Stimulated activated effector memory CD8-positive, alpha-beta T cell treated with anti-CD3 and anti-CD28 coated beads, Interleukin-12 subunit alpha, Interleukin-12 subunit beta, amount 100 ng/mL, for 72 hours (primary cell): ENCODE data around the gene GALR3.
"Not testable (repeated sequence)": the region's sequence is repeated elsewhere in the genome, so short reads cannot be mapped to it uniquely, and the experiment has no call there.

Source experiments
- ATAC-seq: fragments of 150-1000 bp; cut with Tn5 transposase; 2 replicates; pipeline ENCODE4 v1.10.0; 2021
- DNase-seq, 2 donors: peaks; one replicate each; pipeline ENCODE4 v3.0.0; 2021 to 2022; ENCODE audit warnings: low spot score in 2 of 2
- H3K27ac Mint-ChIP-seq: one replicate; pipeline ENCODE4 v1.8.0; 2022; ENCODE audit warnings: mild to moderate bottlenecking, mixed read lengths
- H3K36me3 Mint-ChIP-seq: one replicate; pipeline ENCODE4 v1.8.0; 2022; ENCODE audit warnings: mild to moderate bottlenecking, mixed read lengths
- H3K4me1 Mint-ChIP-seq: one replicate; pipeline ENCODE4 v1.8.0; 2022; ENCODE audit warnings: mixed read lengths
- H3K4me3 Mint-ChIP-seq: one replicate; pipeline ENCODE4 v1.8.0; 2022; ENCODE audit warnings: mild to moderate bottlenecking, mixed read lengths
- H3K9me3 Mint-ChIP-seq: one replicate; pipeline ENCODE4 v1.8.0; 2022; ENCODE audit warnings: mixed read lengths

GALR3 gene

GRCh38 chr22:37823134-37823985 is at the start of gene GALR3:
Gene GALR3, plus strand, starts transcription at chr22:37823382. Its CDS starts 25 bp downstream, at chr22:37823407.
- H3K4me1 Mint-ChIP-seq: peaks cover 13% of the 10 kb centered on the region
- H3K4me3 Mint-ChIP-seq: peak within 1 kb of the TSS; percentile 31
- H3K9me3 Mint-ChIP-seq: no peaks in the 10 kb centered on the region
- ATAC-seq (no peak), DNase-seq (no peak)
- H3K27ac Mint-ChIP-seq: no peak within 1 kb of the TSS
- no peaks in the 10 kb centered on the region for H3K36me3 Mint-ChIP-seq

DNA sequence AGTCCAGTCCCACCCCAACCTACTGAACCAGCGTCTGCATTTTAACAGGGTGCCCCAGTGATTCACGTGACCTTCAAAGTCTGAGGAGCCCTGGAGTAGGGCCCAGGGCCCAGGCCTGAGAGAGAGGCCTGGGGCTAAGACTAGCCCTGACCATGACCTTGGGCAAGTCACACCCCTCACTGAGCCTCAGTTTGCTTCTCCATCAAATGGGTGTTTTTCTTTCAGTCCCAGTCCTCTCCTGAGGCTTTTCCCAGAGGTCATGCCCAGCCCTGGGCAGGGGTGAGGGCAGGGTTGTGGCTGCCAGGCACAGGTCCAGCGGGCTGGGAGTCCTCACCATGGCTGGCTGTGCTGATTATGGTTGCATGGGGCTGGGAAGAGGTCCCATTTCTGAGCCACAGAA is 48.5 kb upstream of the GALR3 start:
- Mint-ChIP-seq H3K27ac (no peak overlapping the region), H3K4me3 (no peak overlapping the region), H3K4me1 (peaks cover 11% of the 10 kb centered on the region), H3K36me3 (peaks cover 30% of the 10 kb centered on the region), H3K9me3 (no peaks in the 10 kb centered on the region)
- DNase-seq (no peak), ATAC-seq (no peak)

GRCh38 chr22:37775785-37776638 is 47.2 kb upstream of the GALR3 start:
- no peak overlapping the region for H3K4me3 Mint-ChIP-seq
- H3K27ac Mint-ChIP-seq: peak overlapping the region; percentile 37
- H3K36me3 Mint-ChIP-seq: peaks cover 20% of the 10 kb centered on the region
- no peak for DNase-seq
- peak; percentile 49 for ATAC-seq
- peaks cover 11% of the 10 kb centered on the region for H3K4me1 Mint-ChIP-seq
- no peaks in the 10 kb centered on the region for H3K9me3 Mint-ChIP-seq

- peaks cover 19% of the 10 kb centered on the region for H3K36me3 Mint-ChIP-seq
- H3K4me1 Mint-ChIP-seq: peaks cover 11% of the 10 kb centered on the region
- no peak for ATAC-seq
- H3K9me3 Mint-ChIP-seq: no peaks in the 10 kb centered on the region
- no peak for DNase-seq
- H3K4me3 Mint-ChIP-seq: no peak overlapping the region
- H3K27ac Mint-ChIP-seq: no peak overlapping the region
Measured at GRCh38 chr22:37776639-37777005, 46.6 kb upstream of the GALR3 start.

GRCh38 chr22:37777122-37777687 is 46.0 kb upstream of the GALR3 start:
- no peak overlapping the region for H3K4me3 Mint-ChIP-seq

DNA sequence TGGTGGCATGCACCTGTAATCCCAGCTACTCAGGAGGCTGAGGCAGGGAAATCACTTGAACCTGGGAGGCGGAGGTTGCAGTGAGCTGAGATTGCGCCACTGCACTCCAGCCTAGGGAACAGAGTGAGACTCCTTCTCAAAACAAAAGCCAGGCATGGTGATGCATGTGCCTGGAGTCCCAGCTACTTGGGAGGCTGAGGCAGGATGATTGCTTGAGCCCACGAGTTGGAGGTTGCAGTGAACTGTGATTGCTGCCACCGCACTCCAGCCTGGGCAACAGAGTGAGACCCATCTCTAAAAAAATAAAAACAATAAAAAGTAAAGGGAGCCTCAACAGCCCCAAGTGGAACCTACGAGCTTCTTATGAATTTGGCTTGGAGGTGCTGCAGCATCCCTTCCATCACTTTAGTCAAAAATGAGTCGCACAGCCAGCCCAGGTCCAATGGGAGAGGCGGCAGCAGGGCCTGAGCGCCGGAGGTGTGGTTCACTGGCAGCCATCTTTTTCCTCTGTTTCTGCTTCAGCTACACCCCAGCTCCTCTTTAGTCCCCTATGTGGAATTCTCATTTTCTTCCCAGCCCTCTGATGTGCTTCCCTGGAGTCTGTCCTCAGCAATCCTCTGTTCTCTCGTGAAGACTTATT is 44.7 kb upstream of the GALR3 start:
- H3K4me3 Mint-ChIP-seq: no peak overlapping the region
- H3K27ac Mint-ChIP-seq: no peak overlapping the region
- H3K9me3 Mint-ChIP-seq: no peaks in the 10 kb centered on the region
- ATAC-seq (no peak), DNase-seq (no peak)
- peaks cover 11% of the 10 kb centered on the region for H3K4me1 Mint-ChIP-seq
- H3K36me3 Mint-ChIP-seq: peaks cover 10% of the 10 kb centered on the region

More at GRCh38 chr22:37777122-37777687, 46.0 kb upstream of the GALR3 start:
- Mint-ChIP-seq H3K9me3 (no peaks in the 10 kb centered on the region), H3K4me1 (peaks cover 11% of the 10 kb centered on the region), H3K27ac (no peak overlapping the region), H3K36me3 (peaks cover 19% of the 10 kb centered on the region)
- ATAC-seq: no peak
- no peak for DNase-seq

DNA sequence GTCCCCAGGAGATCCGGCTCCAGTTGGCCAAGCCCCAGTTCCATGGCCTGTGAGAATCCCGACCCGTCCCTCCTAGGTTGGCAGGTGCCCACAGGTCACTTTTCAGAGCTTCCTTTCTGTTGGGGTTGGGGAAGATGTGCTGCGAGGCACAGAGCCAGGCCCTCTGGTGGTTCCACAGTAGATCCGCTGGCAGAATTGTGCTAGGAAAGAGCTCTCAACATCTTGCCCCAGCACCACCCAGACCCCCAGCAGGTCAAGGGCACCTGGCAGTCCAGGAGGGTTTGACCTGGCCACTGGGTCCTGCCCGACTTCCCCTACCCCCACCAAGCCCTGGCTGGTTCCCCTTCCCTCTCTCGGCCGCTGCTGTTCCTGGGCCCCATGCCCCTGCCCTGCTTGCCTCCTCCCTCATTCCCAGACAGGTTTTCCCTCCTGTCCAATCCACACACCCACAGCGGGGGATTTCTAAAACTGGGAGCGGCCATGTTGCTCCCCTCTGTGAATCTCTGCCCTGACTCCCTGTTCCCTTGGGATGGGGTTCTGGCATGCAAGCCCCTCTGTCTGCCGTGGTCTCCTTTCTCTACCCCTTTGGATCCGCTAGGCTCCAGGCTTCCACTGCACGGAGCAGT is 41.6 kb upstream of the GALR3 start:
- Mint-ChIP-seq H3K4me1 (no peaks in the 10 kb centered on the region), H3K4me3 (no peak overlapping the region), H3K27ac (no peak overlapping the region), H3K36me3 (no peaks in the 10 kb centered on the region), H3K9me3 (no peaks in the 10 kb centered on the region)
- DNase-seq: no peak
- no peak for ATAC-seq

DNA sequence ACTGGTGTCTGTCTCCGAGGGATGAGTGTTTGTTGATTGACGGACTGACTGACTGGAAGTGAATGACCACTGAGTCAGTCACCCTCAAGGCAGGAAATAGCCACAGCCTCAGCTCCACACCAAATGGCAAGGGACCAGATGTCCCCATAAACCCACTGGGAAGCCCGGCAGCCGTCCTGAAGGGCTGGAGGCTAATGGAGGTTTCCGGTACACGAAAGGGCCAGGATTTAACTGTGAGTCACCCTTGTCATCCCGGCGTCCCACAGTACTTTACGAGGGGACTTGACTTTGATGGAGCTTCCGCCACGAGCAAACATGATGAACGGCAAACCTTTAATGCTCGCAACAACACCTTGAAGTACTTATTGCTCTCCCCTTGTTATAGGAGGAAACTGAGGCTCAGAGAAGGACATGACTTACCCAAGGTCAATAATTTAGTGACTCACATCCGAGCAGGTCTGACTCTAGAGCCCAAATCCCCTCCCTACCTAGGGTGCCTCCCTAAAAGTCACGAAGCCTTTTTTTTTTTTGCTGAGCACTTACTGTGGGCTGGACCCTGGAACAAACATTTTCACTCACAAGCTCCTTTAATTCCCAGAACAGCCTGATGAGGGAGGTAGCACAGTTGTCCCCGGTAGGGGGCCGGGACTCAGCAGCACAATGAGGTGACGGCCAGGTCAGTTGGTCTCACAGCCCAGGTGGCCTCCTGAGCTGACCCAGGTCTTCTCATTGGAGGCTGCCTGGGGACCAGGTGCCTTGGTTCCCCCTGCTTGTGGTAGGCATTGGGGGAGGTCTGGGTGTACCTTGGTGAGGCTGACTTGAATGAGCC is 40.6 kb upstream of the GALR3 start:
- H3K4me3 Mint-ChIP-seq: no peak overlapping the region
- DNase-seq (no peak), ATAC-seq (no peak)
- no peaks in the 10 kb centered on the region for H3K4me1 Mint-ChIP-seq
- no peak overlapping the region for H3K27ac Mint-ChIP-seq
- H3K36me3 Mint-ChIP-seq: no peaks in the 10 kb centered on the region
- no peaks in the 10 kb centered on the region for H3K9me3 Mint-ChIP-seq

- no peak overlapping the region for H3K27ac Mint-ChIP-seq
- peak; percentile 13 for ATAC-seq
Measured at GRCh38 chr22:37784829-37785495, 38.2 kb upstream of the GALR3 start.

GRCh38 chr22:37790234-37790633 is 32.9 kb upstream of the GALR3 start:
- Mint-ChIP-seq H3K4me3 (no peak overlapping the region), H3K27ac (no peak overlapping the region), H3K36me3 (no peaks in the 10 kb centered on the region), H3K4me1 (no peaks in the 10 kb centered on the region), H3K9me3 (no peaks in the 10 kb centered on the region)
- no peak for ATAC-seq
- DNase-seq: no peak

More at GRCh38 chr22:37784829-37785495, 38.2 kb upstream of the GALR3 start:
- Mint-ChIP-seq H3K36me3 (no peaks in the 10 kb centered on the region), H3K4me3 (no peak overlapping the region), H3K4me1 (no peaks in the 10 kb centered on the region), H3K9me3 (no peaks in the 10 kb centered on the region)
- DNase-seq: no peak

GRCh38 chr22:37792494-37792893 is 30.7 kb upstream of the GALR3 start:
- no peak for ATAC-seq

DNA sequence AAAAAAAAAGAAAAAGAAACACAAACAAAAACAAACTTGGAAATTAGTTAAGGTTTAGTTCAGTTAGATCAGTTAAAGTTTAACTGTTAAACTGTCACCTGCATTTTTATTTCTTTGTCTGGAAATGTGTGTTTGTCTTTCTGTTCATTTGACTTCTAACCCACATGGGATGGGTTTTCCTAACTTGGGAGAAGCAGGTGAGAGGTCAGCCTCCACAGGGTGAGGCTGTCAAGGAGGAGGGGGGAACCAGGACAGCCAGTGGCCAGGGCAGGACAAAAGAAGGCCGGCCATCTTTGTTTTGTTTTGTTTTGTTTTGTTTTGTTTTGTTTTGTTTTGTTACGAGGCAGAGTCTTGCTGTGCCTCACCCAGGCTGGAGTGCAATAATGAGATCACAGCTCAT is 28.8 kb upstream of the GALR3 start:
- Mint-ChIP-seq H3K36me3 (no peaks in the 10 kb centered on the region), H3K4me1 (no peaks in the 10 kb centered on the region), H3K9me3 (no peaks in the 10 kb centered on the region), H3K27ac (no peak overlapping the region), H3K4me3 (no peak overlapping the region)
- ATAC-seq (no peak), DNase-seq (no peak)

More at GRCh38 chr22:37792494-37792893, 30.7 kb upstream of the GALR3 start:
- Mint-ChIP-seq H3K27ac (no peak overlapping the region), H3K4me3 (no peak overlapping the region), H3K4me1 (no peaks in the 10 kb centered on the region), H3K9me3 (no peaks in the 10 kb centered on the region), H3K36me3 (no peaks in the 10 kb centered on the region)
- DNase-seq: no peak

DNA sequence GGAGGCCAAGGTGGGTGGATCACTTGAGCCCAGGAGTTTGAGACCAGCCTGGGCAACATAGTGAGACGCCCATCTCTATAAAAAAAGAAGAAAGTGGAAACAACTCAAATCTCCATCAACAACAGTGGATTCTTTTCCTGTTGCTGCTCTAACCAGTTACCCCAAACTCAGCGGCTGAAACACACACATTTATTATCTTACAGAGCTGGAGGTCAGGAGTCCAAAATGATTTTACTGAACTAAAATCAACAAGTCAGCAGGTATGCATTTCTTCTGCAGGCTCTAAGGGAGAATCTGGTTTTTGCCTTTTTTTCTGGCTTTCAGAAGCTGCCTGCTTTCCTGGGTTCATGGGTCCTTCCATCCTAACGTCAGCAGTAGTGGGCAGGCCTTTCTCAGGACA is 27.1 kb upstream of the GALR3 start:
- Mint-ChIP-seq H3K36me3 (no peaks in the 10 kb centered on the region), H3K9me3 (no peaks in the 10 kb centered on the region), H3K4me3 (no peak overlapping the region), H3K4me1 (no peaks in the 10 kb centered on the region), H3K27ac (no peak overlapping the region)
- DNase-seq: no peak
- ATAC-seq: no peak

- H3K27ac Mint-ChIP-seq, DNase-seq, H3K4me3 Mint-ChIP-seq, H3K4me1 Mint-ChIP-seq, ATAC-seq, H3K9me3 Mint-ChIP-seq, H3K36me3 Mint-ChIP-seq: not testable (repeated sequence)
Measured at GRCh38 chr22:37797259-37797658, 25.9 kb upstream of the GALR3 start.
